Endothelial cell of umbilical vein (primary cell): ENCODE data around the gene TECPR2. TPM values are rescaled to one million over a fixed set of nuclear protein-coding genes. Genes with fewer than 3 reads are reported as not detected.

Experiments used
- BruUV-seq: library from RNA; stranded (reverse); fragments of 400-500 nt; replicated peaks from 2 replicates; lab custom pipeline; 2021; lab: Mats Ljungman, UMichigan
- CTCF ChIA-PET: fragments of 300-600, 350-600 bp; sonication (Branson Sonifier 250); formaldehyde crosslinking; loops from one replicate; lab custom pipeline; 2021; ENCODE audit warnings: antibody characterized with exemption, inconsistent platforms; lab: Charles Lee
- POLR2A ChIA-PET: fragments of 300-600, 350-600 bp; sonication (Branson Sonifier 250); formaldehyde crosslinking; loops from one replicate; lab custom pipeline; 2021; ENCODE audit warnings: antibody characterized with exemption, inconsistent platforms; lab: Charles Lee
- DNase-seq: peaks from one replicate; pipeline ENCODE4 v3.0.0-alpha.2; 2011; ENCODE audit warnings: low read depth, low spot score
- FAIRE-seq: peaks from 2 replicates; lab custom pipeline; 2011; peaks lifted over from hg19 to GRCh38; lab: Jason Lieb, UNC
- H2AFZ ChIP-seq: 2 replicates; pipeline ENCODE4 v1.6.0; 2012; ENCODE audit warnings: low read depth, low read length, control low read depth, inconsistent platforms
- H3K27ac ChIP-seq: 2 replicates; pipeline ENCODE4 v1.5.1; 2011; ENCODE audit warnings: low read depth, mild to moderate bottlenecking, control low read depth, low read length, moderate library complexity; ENCODE audit not compliant: insufficient read depth
- H3K27me3 ChIP-seq, 2 experiments: 2 replicates each; pipeline versions ENCODE4 v1.6.0 to v1.6.1; 2011; ENCODE audit warnings: low read length in 2 of 2, mixed read lengths in 1 of 2; ENCODE audit not compliant: control insufficient read depth in 2 of 2, insufficient read depth in 2 of 2
- H3K36me3 ChIP-seq, 2 experiments: 2 replicates in 1 of 2; 3 replicates in 1 of 2; pipeline ENCODE4 v1.5.1; 2011; ENCODE audit warnings: low read length in 2 of 2, mild to moderate bottlenecking in 1 of 2, moderate library complexity in 1 of 2; ENCODE audit not compliant: control insufficient read depth in 2 of 2, insufficient read depth in 2 of 2; ENCODE audit errors: extremely low read depth in 1 of 2
- H3K4me1 ChIP-seq: 3 replicates; pipeline ENCODE4 v1.5.1; 2011; ENCODE audit warnings: mild to moderate bottlenecking, low read length; ENCODE audit not compliant: control insufficient read depth, insufficient read depth; ENCODE audit errors: extremely low read depth
- H3K4me2 ChIP-seq: 2 replicates; pipeline ENCODE4 v1.6.1; 2011; ENCODE audit warnings: low read length, control low read depth, mixed read lengths; ENCODE audit not compliant: insufficient read depth
- H3K4me3 ChIP-seq, 3 experiments: fragments of 200-600 bp in 1 of 3; sonication (generic), shearing (Covaris generic) in 1 of 3; replicated peaks in 1 of 3; 2 replicates each; pipeline ENCODE4 v1.5.1; 2011 to 2016; ENCODE audit warnings: control low read depth in 3 of 3, low read length in 3 of 3, mild to moderate bottlenecking in 2 of 3, inconsistent platforms in 1 of 3, low read depth in 1 of 3, moderate library complexity in 1 of 3; ENCODE audit not compliant: insufficient read depth in 1 of 3
- H3K79me2 ChIP-seq: 2 replicates; pipeline ENCODE4 v1.6.0; 2012; ENCODE audit warnings: low read length, inconsistent platforms; ENCODE audit not compliant: control insufficient read depth, insufficient read depth
- H3K9ac ChIP-seq: replicated peaks from 2 replicates; pipeline ENCODE3; 2011; ENCODE audit warnings: low read length, control low read depth; ENCODE audit not compliant: insufficient read depth; ENCODE audit errors: extremely low read depth
- H3K9me1 ChIP-seq: replicated peaks from 3 replicates; pipeline ENCODE4 v1.6.0; 2011; ENCODE audit warnings: mild to moderate bottlenecking, low read length; ENCODE audit not compliant: control insufficient read depth, insufficient read depth; ENCODE audit errors: extremely low read depth
- H3K9me3 ChIP-seq: replicated peaks from 2 replicates; pipeline ENCODE4 v1.5.1; 2012; ENCODE audit warnings: low read length, inconsistent platforms; ENCODE audit not compliant: control insufficient read depth, insufficient read depth
- H4K20me1 ChIP-seq: replicated peaks from 2 replicates; pipeline ENCODE3; 2011; ENCODE audit warnings: mild to moderate bottlenecking, low read length; ENCODE audit not compliant: control insufficient read depth, insufficient read depth; ENCODE audit errors: extremely low read depth
- FOS ChIP-seq: IDR thresholded peaks from 2 replicates; pipeline ENCODE4 v1.6.1; 2011; ENCODE audit warnings: mild to moderate bottlenecking, low read length, moderate library complexity, borderline replicate concordance; ENCODE audit not compliant: insufficient read depth
- GATA2 ChIP-seq: IDR thresholded peaks from 2 replicates; pipeline ENCODE4 v1.7.0; 2011; ENCODE audit warnings: low read depth, mild to moderate bottlenecking, moderate library complexity, mixed read lengths, low read length; ENCODE audit not compliant: insufficient read length, insufficient read depth
- JUN ChIP-seq: IDR thresholded peaks from 2 replicates; pipeline ENCODE4 v1.6.1; 2011; ENCODE audit warnings: borderline replicate concordance, low read depth; ENCODE audit not compliant: insufficient read length, insufficient read depth
- MYC ChIP-seq: IDR thresholded peaks from one replicate; pipeline ENCODE4 v1.6.1; 2011; ENCODE audit warnings: mild to moderate bottlenecking, low read depth, low read length
- POLR2A ChIP-seq: IDR thresholded peaks from 2 replicates; pipeline ENCODE4 v1.6.1; 2012; ENCODE audit warnings: low read depth, mild to moderate bottlenecking, control low read depth, low read length
- POLR2AphosphoS5 ChIP-seq: IDR thresholded peaks from 2 replicates; pipeline ENCODE4 v1.6.1; 2012; ENCODE audit warnings: low read depth, mild to moderate bottlenecking, control low read depth, low read length, moderate library complexity; ENCODE audit not compliant: insufficient read depth
- dilution Hi-C: fragments of 300-500 bp; cut with MboI; formaldehyde crosslinking; loops from one replicate; pipeline ENCODE4 v1.15.0; 2019; ENCODE audit warnings: low sequenced_read_pairs; ENCODE audit not compliant: extremely low pct_ligation_motif_present
- intact Hi-C: fragments of 100-400 bp; cut with micrococcal nuclease; formaldehyde crosslinking; loops from one replicate; pipeline ENCODE4 v1.10.0; 2022
- polyA plus RNA-seq, 4 experiments: library from polyadenylated mRNA; depleted of rRNA in 3 of 4; stranded (reverse) in 3 of 4; unstranded in 1 of 4; fragments of >200 nt; gene quantifications; 2 replicates each; pipeline versions ENCODE4 v1.2.1 to v1.2.3, GENCODE V29; 2011 to 2012; ENCODE audit warnings: missing spikeins in 1 of 4
- total RNA-seq: library from RNA; stranded (reverse); gene quantifications from 2 replicates; pipeline ENCODE4 v1.2.3, GENCODE V29; 2021
- TF ChIP-seq, protein P1 (sequence below), 2 donors: IDR thresholded peaks; 1 replicate in 1 of 2; 2 replicates in 1 of 2; pipeline ENCODE4 v1.5.1; 2011; ENCODE audit warnings: low read length in 2 of 2, mild to moderate bottlenecking in 2 of 2, moderate library complexity in 2 of 2, control low read depth in 1 of 2, inconsistent platforms in 1 of 2, low read depth in 1 of 2; ENCODE audit not compliant: insufficient read depth in 1 of 2; ENCODE audit errors: extremely low read depth in 1 of 2

Gene TECPR2
- total and polyA plus RNA-seq, 2 donors (not counting 3 experiments of a cell fraction or from before 2014, with no cell fraction given) = 8.9 to 21.5 TPM

DNA sequence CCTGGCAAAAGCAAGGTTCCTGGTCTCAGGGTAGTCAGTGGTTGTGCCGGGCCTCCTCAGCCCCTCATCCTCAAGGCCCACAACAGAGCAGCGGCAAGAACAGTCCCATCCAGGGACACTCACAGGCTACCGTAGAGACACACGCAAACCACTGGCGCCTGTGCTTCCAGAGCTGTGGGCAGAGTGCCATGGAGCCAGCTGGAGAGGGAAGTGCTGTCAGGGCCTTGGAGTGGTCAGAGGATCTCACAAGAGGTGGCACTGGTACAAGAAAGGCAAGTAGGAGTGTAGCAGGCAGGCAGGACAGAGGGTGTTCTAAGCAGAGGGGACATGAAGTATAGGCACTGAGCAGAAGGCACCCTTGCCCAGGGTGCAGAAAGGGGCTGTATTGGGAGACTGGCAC, 112.2 kb downstream of the TECPR2 start:
- H4K20me1 ChIP-seq = no peaks in the 10 kb centered on the region
- FAIRE-seq = no peak
- BruUV-seq = no TSS peak
- no peaks in the 10 kb centered on the region for H3K79me2 ChIP-seq
- no peak overlapping the region for H3K4me2 ChIP-seq
- dilution Hi-C loops = no loop called here
- CTCF ChIA-PET = interaction anchor here (1.0 kb wide), 1 partner anchor 33 kb away, joined by 3 read pairs; no protein-coding TSS in a partner anchor
- H3K27me3 ChIP-seq = no peaks in the 10 kb centered on the region
- no peaks in the 10 kb centered on the region for H3K9me1 ChIP-seq
- no peak for DNase-seq
- H3K9me3 ChIP-seq = no peaks in the 10 kb centered on the region
- TF ChIP-seq POLR2A = no peak
- no peak for TF ChIP-seq POLR2AphosphoS5
- TF ChIP-seq FOS = no peak
- no peak overlapping the region for H3K9ac ChIP-seq
- H3K4me1 ChIP-seq = no peaks in the 10 kb centered on the region
- intact Hi-C loops = no loop called here
- H2AFZ ChIP-seq = no peak overlapping the region
- H3K36me3 ChIP-seq = peaks cover 0 to 3% of the 10 kb centered on the region in 2 experiments
- POLR2A ChIA-PET = no interaction called here
- no peak overlapping the region for H3K27ac ChIP-seq
- no peak overlapping the region for H3K4me3 ChIP-seq

DNA sequence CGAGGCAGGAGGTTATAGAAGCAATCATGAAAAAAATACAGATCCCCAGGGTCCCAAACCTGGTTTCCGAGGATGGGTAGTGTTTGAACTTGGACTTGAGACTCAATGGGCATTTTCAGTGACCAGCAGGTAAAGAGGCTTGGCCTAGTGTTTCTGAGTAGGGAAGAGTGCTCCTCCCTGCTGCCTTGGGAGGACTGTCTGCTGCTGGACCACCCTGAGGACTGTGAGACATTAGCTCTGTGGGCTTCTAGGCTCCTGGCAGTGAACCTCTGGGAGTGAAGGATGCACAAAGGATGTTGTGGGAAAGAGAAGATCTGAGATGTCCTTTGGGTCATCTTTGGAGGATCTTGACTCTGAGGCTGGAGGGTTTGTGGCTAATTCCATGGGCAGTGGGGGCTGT, 116.4 kb downstream of the TECPR2 start:
- Histone ChIP-seq H3K4me3 (no peak overlapping the region), H3K9ac (no peak overlapping the region)

More for the DNA sequence above, 116.4 kb downstream of the TECPR2 start:
- Histone ChIP-seq H3K4me2 (no peak overlapping the region), H3K9me1 (no peaks in the 10 kb centered on the region), H3K27ac (no peak overlapping the region), H3K9me3 (no peaks in the 10 kb centered on the region), H3K4me1 (no peaks in the 10 kb centered on the region), H3K79me2 (no peaks in the 10 kb centered on the region), H3K27me3 (no peaks in the 10 kb centered on the region), H4K20me1 (no peaks in the 10 kb centered on the region), H2AFZ (no peak overlapping the region), H3K36me3 (no peaks in the 10 kb centered on the region)
- dilution Hi-C loops = no loop called here
- ChIA-PET CTCF (no interaction called here), POLR2A (no interaction called here)
- no TSS peak for BruUV-seq
- intact Hi-C loops = no loop called here
- DNase-seq = no peak
- FAIRE-seq = no peak
- TF ChIP-seq GATA2 = no peak
- no peak for TF ChIP-seq POLR2A
- TF ChIP-seq, protein P1, sequence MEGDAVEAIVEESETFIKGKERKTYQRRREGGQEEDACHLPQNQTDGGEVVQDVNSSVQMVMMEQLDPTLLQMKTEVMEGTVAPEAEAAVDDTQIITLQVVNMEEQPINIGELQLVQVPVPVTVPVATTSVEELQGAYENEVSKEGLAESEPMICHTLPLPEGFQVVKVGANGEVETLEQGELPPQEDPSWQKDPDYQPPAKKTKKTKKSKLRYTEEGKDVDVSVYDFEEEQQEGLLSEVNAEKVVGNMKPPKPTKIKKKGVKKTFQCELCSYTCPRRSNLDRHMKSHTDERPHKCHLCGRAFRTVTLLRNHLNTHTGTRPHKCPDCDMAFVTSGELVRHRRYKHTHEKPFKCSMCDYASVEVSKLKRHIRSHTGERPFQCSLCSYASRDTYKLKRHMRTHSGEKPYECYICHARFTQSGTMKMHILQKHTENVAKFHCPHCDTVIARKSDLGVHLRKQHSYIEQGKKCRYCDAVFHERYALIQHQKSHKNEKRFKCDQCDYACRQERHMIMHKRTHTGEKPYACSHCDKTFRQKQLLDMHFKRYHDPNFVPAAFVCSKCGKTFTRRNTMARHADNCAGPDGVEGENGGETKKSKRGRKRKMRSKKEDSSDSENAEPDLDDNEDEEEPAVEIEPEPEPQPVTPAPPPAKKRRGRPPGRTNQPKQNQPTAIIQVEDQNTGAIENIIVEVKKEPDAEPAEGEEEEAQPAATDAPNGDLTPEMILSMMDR (IDR thresholded peaks at IDR 0.05; ENCODE audit: extremely low read depth in 1 of 2, insufficient read depth in 1 of 2, low read depth in 1 of 2, low read length in 2 of 2) = no peak
- TF ChIP-seq JUN = no peak
- TF ChIP-seq MYC = no peak
